GM23338 (cell line): ENCODE measurements around the gene C1orf74.

Experiments used
- CTCF ChIP-seq, 2 experiments: fragments of 200-600 bp in 1 of 2; sonication (generic) in 1 of 2; conservative IDR thresholded peaks; 2 replicates each; pipeline versions ENCODE4 v1.5.1 to v1.6.1; 2016 to 2017; ENCODE audit warnings: antibody characterized with exemption in 2 of 2, low read depth in 2 of 2, mild to moderate bottlenecking in 2 of 2, moderate library complexity in 1 of 2
- EZH2 ChIP-seq: fragments of 200-600 bp; sonication (generic); IDR thresholded peaks from one replicate; pipeline ENCODE4 v1.8.0; 2017; ENCODE audit warnings: antibody characterized with exemption, mild to moderate bottlenecking, low read depth; ENCODE audit not compliant: unreplicated experiment
- NANOG ChIP-seq: IDR thresholded peaks from 2 replicates; pipeline ENCODE4 v1.6.1; 2016; ENCODE audit warnings: antibody characterized with exemption, borderline replicate concordance
- POLR2AphosphoS5 ChIP-seq: IDR thresholded peaks from 2 replicates; pipeline ENCODE4 v1.6.1; 2016; ENCODE audit warnings: antibody characterized with exemption, low read depth
- REST ChIP-seq: IDR thresholded peaks from one replicate; pipeline ENCODE4 v1.6.1; 2018; ENCODE audit warnings: antibody characterized with exemption; ENCODE audit not compliant: unreplicated experiment
- STAT1 ChIP-seq: IDR thresholded peaks from one replicate; pipeline ENCODE4 v1.6.1; 2016; ENCODE audit warnings: antibody characterized with exemption; ENCODE audit not compliant: unreplicated experiment

GRCh38 chr1:209747580-209748262 is 36.6 kb downstream of the C1orf74 start:
- TF ChIP-seq CTCF (conservative IDR thresholded peaks at IDR 0.05; ENCODE audit: low read depth in 2 of 2): peak; percentile 70 to 87
- TF ChIP-seq NANOG: no peak
- TF ChIP-seq EZH2: no peak
- 0 out of 2 replicates have a peak, but pooled peaks have one; percentile 40 for TF ChIP-seq POLR2AphosphoS5
- no peak for TF ChIP-seq STAT1
- no peak for TF ChIP-seq REST
